Occipital lobe (tissue), 3 donors: Measurements from ENCODE around the gene ATP5PB. TPM values are rescaled to one million over a fixed set of nuclear protein-coding genes. Genes with fewer than 3 reads are reported as not detected.
A peak's percentile ranks its signal among the peaks of the same experiment; 100 is the strongest.

Experiments
- DNase-seq: peaks from one replicate; lab custom pipeline; 2025; lab: John Stamatoyannopoulos, UW
- small RNA-seq: library from RNA; depleted of rRNA; stranded (forward); fragments of <200 nt; gene quantifications from one replicate; pipeline ENCODE3, GENCODE V24; 2014
- total RNA-seq: library from RNA; depleted of rRNA; stranded (reverse); fragments of >200 nt; gene quantifications from one replicate; pipeline ENCODE4 v1.2.3, GENCODE V29; 2014

ATP5PB gene
- total RNA-seq, 1 donor from 2014 or later = 170 TPM

- DNase-seq = peak; percentile 22
Observed at GRCh38 chr1:111507411-111508201, 58.3 kb downstream of the ATP5PB start.

GRCh38 chr1:111509997-111510375, 60.7 kb downstream of the ATP5PB start:
- DNase-seq = no peak

DNA sequence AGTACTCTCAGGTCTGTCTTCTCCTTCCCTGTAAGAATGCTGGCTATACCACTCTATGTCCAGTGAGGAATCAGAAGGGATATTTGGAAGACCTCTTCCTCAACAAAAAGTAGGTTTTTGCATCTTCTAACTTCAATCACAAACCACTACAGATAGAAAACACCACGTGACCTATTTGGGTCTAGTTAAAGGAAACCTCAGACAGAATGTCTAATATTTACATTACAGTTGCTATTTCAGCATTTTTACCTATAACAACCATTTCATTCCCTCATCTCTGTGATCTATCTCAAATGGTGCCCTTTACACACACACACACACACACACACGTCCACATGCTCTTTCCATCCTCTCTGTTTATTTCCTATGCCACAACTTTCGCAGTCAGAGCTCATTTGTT, 62.1 kb downstream of the ATP5PB start:
- DNase-seq = no peak

Small RNA genes within 50 kb of the gene (small RNA-seq; reads per million reads assigned to genes)
- gene RF00019 (not detected), gene RNU6-792P (not detected)

Other genes starting within 250 kb of the ATP5PB start
- 0.94 TPM for gene DENND2D, start 248.8 kb upstream of the ATP5PB start, total RNA-seq
- 0.47 TPM for gene CHI3L2, start 221.8 kb upstream of the ATP5PB start, total RNA-seq
- not detected for gene CHIA, start 158.6 kb upstream of the ATP5PB start, total RNA-seq
- 0.31 TPM for gene OVGP1, start 21.7 kb upstream of the ATP5PB start, total RNA-seq
- 21.1 TPM for gene WDR77, start 208 bp upstream of the ATP5PB start, total RNA-seq
- 0.31 TPM for gene C1orf162, start 24.5 kb downstream of the ATP5PB start, total RNA-seq
- gene ADORA3, start 54.2 kb downstream of the ATP5PB start, total RNA-seq = 3.6 TPM
- 2.0 TPM for gene TMIGD3, start 54.2 kb downstream of the ATP5PB start, total RNA-seq
- gene RAP1A, start 170.3 kb downstream of the ATP5PB start, total RNA-seq = 31.0 TPM